A204.1 (cell line): Measurements from ENCODE around the gene PHTF2.

ENCODE experiments used
- FAIRE-seq: peaks from 2 replicates; lab custom pipeline; 2012; peaks lifted over from hg19 to GRCh38; lab: Jason Lieb, UNC

The PHTF2 gene

DNA sequence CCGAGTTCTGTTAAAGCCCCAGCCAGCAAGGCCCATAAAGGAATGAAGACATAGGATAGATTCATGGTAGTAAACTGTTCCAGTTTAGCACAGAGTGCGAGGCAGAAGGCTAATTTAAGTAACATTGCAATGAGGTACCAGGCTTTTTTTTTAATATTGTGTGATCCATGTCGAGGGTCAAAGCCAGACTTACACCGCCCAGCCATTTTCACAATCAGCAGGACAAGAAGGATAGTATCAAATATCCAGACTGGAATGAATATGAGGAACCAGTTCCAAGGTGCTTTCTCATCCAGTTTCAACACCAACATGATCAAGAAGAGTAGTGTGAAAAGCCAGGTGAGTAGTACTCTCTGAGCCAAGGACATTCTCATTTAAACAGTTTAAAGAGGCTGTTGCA lies 4.6 kb upstream of the PHTF2 start:
- no peak for FAIRE-seq

DNA sequence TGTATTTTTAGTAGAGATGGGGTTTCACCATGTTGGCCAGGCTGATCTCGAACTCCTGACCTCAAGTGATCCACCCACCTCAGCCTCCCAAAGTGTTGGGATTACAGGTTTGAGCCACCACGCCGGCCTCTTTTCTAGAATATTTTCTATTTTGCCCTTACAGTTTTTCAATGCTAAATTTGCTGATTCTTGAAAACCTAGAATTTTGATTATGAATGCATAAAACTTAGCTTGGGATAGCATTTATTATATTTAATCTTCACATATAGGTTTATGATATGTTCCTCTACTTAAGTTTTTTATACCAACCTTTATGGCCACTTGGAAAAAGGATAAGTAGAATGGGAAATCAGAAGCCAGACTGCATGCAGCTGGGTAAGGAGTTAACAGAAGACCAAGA lies 2.5 kb upstream of the PHTF2 start:
- no peak for FAIRE-seq

DNA sequence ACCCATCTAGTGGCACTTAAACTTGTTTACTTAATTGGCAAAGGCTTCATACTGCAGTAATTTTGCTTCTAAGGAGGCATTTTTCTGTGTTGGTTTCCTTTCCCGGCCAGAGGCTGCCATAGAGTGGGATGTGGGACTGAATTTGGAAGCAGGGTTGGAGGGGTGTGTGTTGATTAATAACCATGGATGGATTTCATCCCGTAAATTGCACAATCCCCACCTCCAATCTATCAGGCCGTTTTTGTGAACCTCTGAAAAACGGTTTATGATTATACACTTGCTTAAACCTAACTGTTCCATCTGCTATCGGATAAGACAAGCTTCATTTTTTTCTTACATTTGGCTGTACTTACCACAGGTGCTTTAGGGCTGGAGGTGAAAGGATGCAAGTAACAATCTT lies 1.6 kb upstream of the PHTF2 start:
- no peak for FAIRE-seq

DNA sequence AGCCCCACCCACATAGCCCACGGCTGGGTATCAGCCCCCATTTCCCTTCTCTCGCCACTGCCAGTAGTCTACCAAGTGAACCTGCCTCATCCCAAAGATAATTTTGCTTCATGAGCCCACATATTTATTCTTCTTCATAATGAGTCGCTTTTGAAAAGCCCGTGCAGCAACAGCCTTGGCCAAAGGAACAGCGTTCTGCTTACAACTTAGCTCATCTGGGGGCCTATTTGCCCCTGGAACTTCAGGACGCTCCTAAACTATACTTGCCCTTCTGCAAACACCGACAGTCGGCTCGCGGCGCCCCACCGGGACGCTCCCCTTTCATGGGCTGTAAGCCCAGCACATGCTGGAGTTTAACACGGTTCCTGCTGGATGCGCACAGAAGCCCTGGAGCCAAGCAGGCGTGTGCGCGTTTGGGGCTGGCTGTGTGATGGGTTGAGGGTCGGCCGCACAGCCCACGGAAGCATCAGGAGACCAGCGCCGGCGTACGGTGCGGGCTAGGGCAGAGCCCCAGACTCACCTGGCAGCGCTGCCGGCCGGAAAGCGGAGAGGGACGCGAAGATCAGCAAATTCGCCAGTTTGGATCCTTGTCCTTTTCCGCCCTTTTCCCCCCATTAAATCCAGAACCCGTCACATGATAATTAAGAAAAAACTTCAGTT lies 709 bp upstream of the PHTF2 start:
- no peak for FAIRE-seq

GRCh38 chr7:77799078-77799964 lies 748 bp downstream of the PHTF2 start:
- no peak for FAIRE-seq

GRCh38 chr7:77800158-77800557 lies 1.6 kb downstream of the PHTF2 start:
- no peak for FAIRE-seq

- FAIRE-seq, result no peak
These were observed 2.2 kb downstream of the PHTF2 start for GRCh38 chr7:77800730-77801129.

- no peak for FAIRE-seq
These were observed 4.2 kb downstream of the PHTF2 start for GRCh38 chr7:77802557-77803405.

- no peak for FAIRE-seq
These were observed 7.9 kb downstream of the PHTF2 start for GRCh38 chr7:77806425-77806824.

DNA sequence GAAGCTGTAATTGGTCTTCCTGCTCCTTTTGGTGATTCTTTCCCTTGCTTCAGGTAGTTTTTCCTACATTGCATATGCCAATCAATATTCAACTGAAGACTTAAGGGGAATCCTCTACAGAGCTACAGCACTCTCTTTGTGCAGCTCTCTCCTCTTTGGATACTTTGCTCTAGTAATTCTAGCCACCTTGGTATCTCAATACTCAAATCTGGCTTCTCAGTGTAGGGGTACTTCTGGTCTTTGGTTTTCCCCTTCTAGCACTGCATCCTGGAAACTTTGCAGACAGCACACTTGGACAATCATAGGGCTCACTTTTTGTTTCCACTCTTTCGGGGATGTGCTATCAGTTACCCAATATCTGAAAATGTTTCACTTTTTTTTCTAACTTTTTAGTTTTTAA lies 9.9 kb downstream of the PHTF2 start:
- no peak for FAIRE-seq

DNA sequence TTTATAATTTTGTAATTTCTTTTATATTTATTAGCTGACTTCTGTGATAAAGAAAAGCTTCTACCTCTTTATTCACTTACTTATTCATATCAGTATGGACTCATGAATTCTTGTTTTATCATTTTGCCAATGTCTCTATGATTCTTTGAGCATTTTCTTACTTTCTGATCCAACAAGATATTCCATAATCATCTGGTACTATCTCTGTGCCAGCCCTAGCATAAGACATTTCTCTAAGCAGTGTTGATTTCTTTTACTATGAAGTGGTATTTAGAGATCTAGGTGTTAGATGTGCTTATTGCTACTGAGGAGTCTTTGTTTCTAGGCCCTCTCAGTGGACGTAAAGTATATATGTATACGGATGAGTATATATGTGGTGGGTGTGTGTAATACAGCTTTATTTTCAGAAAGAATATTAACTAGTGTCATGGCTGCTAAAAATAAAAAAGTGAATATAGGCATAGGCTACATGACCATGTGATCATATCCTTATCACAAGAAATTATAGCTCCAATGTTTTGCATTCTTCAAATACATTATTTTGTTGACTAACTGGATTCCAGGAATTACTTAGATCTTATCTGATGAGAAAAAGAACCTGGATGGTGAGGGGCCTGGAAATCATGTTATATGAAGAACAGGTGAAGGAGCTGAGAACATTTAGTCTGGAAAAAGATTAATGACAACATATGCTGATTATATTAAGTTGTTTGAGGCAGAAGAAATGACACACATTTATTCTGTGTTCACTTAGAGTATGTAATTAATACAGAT lies 13.1 kb downstream of the PHTF2 start:
- FAIRE-seq, result no peak

- no peak for FAIRE-seq
These were observed 13.7 kb downstream of the PHTF2 start for GRCh38 chr7:77812290-77812685.

DNA sequence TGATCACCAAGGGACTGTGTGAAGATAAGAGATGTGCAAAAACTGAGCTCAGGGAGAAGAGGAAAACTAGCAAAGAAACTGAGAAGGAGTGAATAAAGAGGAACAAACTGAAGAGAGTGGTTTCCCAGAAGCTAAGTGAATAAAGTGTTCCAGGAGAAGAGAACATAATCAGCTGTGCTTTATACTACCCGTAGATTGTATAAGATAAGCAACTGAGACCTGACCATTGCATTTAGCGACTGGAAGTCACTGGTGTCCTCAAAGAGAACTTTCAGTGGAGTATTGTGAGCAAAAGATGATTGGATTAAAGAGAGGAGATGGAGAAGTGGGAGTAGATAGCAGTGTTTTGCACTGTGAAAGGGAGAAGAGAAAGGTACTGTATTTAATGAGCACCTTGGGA lies 14.6 kb downstream of the PHTF2 start:
- FAIRE-seq, result no peak

GRCh38 chr7:77819021-77819420 lies 20.4 kb downstream of the PHTF2 start:
- FAIRE-seq, result no peak

DNA sequence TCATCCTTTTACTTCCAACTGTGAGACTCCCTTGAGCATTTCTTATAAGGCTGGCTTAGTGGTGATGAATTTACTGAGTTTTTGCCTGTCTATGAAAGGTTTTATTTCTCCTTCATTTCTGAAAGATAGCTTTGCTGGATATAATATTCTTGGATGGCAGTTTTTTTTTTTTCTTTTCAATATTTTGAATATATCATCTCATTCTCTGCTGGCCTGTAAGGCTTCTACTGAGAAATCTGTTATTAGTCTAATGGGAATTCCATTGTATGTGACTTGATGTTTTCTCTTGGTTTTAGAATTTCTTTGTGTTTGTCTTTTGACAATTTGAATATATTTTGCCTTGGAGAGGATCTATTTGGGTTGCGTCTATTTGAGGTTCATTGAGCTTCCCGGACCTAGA lies 22.4 kb downstream of the PHTF2 start:
- FAIRE-seq, result no peak

DNA sequence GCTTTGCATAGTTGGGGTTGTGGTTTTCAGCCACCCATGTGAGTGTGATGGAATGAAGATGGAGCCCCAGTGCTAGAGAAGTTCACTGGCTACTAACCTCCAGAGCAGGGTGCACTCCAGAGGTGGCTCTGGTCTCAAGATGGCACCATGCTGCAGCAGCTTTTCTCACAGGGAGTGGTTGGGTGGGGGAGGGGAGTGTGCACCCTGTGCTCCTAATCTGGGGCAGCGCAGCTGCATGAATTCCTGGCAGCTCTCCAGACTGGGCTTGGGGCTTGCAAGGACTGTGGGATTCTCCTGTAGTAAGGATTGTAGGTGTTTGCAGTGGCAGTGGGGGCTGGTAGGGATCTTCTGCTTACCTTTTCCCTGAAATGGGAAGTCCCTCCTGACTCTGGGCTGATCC lies 23.7 kb downstream of the PHTF2 start:
- FAIRE-seq, result no peak

DNA sequence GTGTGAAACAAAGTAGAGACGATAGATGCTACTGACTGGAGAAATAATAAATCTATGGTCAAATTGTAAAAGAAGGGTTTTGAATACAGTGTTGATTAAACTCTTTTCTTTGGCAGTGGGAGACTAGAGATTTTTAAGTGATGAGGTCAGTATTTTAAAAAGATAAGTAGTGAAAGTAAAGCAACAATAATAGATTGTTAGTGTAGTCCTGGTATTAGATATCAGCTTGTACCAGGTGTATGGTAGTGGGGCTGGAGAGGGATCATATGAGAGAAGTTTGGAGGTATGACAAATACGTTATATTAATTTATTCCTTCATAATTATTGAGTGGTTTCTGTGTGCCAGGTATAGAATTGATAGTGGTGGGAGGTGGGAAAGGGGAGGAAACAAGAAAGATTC lies 25.2 kb downstream of the PHTF2 start:
- no peak for FAIRE-seq

- no peak for FAIRE-seq
These were observed 26.1 kb downstream of the PHTF2 start for GRCh38 chr7:77824636-77825035.

GRCh38 chr7:77825131-77825530 lies 26.6 kb downstream of the PHTF2 start:
- FAIRE-seq, result no peak

- no peak for FAIRE-seq
These were observed 27.7 kb downstream of the PHTF2 start for GRCh38 chr7:77826300-77826699.

GRCh38 chr7:77827999-77828398 lies 29.4 kb downstream of the PHTF2 start:
- FAIRE-seq, result no peak
